ENCODE data around the gene HCAR2. TPM values are rescaled to one million over a fixed set of nuclear protein-coding genes. Genes with fewer than 3 reads are reported as not detected.

Gene HCAR2
- total and polyA plus RNA-seq, 2 of the 13 experiments (the other 11 are each of a cell fraction or from before 2014, with no cell fraction given) = 0.09 to 5.6 TPM

DNA sequence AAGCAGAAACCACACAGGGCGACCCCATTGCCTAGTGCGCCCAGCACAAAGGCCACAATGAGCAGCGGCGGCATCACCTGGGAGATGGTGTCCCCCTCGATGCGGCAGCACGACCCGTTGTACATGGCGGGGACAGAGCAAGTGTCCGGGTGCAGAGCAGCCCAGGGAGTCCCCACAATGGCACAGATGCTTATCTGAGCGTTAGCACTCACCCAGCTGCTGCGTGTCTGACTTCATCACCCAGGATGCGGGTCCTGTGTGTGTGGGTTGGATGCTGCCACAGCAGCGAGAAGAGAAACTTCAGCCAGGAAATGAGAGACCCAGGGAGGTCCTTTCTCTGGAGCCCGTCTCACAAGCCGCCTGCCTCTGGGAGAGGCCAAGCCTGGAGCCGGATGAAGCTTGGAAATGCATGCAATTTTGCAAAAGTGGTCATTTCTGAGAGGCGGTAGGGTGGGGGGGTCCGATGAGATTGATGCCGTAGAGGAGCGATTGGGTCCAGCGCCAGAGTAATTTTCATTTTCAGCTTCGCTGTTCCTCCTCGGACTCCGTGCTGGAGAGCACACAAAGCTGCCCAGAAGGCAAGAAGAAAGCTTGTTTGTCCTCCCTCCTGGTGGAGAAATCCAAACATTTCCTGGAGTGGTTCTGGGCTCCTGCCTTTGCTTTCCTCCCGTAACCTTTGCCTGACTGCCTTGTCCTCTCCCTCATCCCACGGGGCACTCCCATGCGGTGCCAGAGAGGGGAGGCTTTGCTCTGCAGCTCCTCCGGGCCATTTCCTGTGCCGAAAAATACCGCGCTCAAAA, 27.3 kb upstream of the HCAR2 start, which contains the start of gene HCAR1 (continued):
- TF ChIP-seq PRPF4 (IDR thresholded peaks at IDR 0.05; ENCODE audit: low read depth, low read length, poor library complexity, severe bottlenecking) = no peak
- TF ChIP-seq HES4 (CRISPR knock-in tag; IDR thresholded peaks at IDR 0.05; ENCODE audit: borderline replicate concordance) = 0 out of 2 replicates have a peak, but pooled peaks have one; percentile 44
- no peak for TF ChIP-seq REL (CRISPR knock-in tag; conservative IDR thresholded peaks at IDR 0.05)
- peak; percentile 34; the same call in 1 of the 2 replicates for TF ChIP-seq SALL1 (CRISPR knock-in tag; IDR thresholded peaks at IDR 0.05)
- no peak for TF ChIP-seq ZNF414 (CRISPR knock-in tag; IDR thresholded peaks at IDR 0.05)
- no peak for TF ChIP-seq SP140L (CRISPR knock-in tag; IDR thresholded peaks at IDR 0.05; ENCODE audit: borderline replicate concordance)
- no peak for TF ChIP-seq REPIN1 (CRISPR knock-in tag; IDR thresholded peaks at IDR 0.05; ENCODE audit: borderline replicate concordance, low read depth)
- no peak for TF ChIP-seq HOXD1 (CRISPR knock-in tag; IDR thresholded peaks at IDR 0.05)
- no peak for TF ChIP-seq ZBTB21 (CRISPR knock-in tag; IDR thresholded peaks at IDR 0.05)
- TF ChIP-seq ZSCAN9 (CRISPR knock-in tag; IDR thresholded peaks at IDR 0.05; ENCODE audit: borderline replicate concordance) = no peak
- no peak for TF ChIP-seq ZKSCAN8 (CRISPR knock-in tag; IDR thresholded peaks at IDR 0.05; ENCODE audit: borderline replicate concordance)
- no peak for TF ChIP-seq ZNF20 (CRISPR knock-in tag; IDR thresholded peaks at IDR 0.05)
- no peak for TF ChIP-seq EZH2 (conservative IDR thresholded peaks at IDR 0.05; ENCODE audit: low read depth, low read length)
- TF ChIP-seq DNMT1 (CRISPR knock-in tag; IDR thresholded peaks at IDR 0.05) = no peak
- no peak for TF ChIP-seq ZFYVE20 (CRISPR knock-in tag; IDR thresholded peaks at IDR 0.05; ENCODE audit: borderline replicate concordance, low read depth)
- TF ChIP-seq, protein P1, sequence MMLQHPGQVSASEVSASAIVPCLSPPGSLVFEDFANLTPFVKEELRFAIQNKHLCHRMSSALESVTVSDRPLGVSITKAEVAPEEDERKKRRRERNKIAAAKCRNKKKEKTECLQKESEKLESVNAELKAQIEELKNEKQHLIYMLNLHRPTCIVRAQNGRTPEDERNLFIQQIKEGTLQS (CRISPR knock-in tag; IDR thresholded peaks at IDR 0.05) = no peak
- TF ChIP-seq, protein P2, sequence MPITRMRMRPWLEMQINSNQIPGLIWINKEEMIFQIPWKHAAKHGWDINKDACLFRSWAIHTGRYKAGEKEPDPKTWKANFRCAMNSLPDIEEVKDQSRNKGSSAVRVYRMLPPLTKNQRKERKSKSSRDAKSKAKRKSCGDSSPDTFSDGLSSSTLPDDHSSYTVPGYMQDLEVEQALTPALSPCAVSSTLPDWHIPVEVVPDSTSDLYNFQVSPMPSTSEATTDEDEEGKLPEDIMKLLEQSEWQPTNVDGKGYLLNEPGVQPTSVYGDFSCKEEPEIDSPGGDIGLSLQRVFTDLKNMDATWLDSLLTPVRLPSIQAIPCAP (CRISPR knock-in tag; IDR thresholded peaks at IDR 0.05; ENCODE audit: low read depth) = no peak
- TF ChIP-seq KAT8 (CRISPR knock-in tag; IDR thresholded peaks at IDR 0.05) = no peak
- TF ChIP-seq REXO4 (CRISPR knock-in tag; IDR thresholded peaks at IDR 0.05; ENCODE audit: borderline replicate concordance) = no peak
- TF ChIP-seq FOXC1 (CRISPR knock-in tag; IDR thresholded peaks at IDR 0.05; ENCODE audit: borderline replicate concordance) = no peak
- TF ChIP-seq MLXIP (CRISPR knock-in tag; IDR thresholded peaks at IDR 0.05; ENCODE audit: borderline replicate concordance) = no peak
- TF ChIP-seq, protein P3, sequence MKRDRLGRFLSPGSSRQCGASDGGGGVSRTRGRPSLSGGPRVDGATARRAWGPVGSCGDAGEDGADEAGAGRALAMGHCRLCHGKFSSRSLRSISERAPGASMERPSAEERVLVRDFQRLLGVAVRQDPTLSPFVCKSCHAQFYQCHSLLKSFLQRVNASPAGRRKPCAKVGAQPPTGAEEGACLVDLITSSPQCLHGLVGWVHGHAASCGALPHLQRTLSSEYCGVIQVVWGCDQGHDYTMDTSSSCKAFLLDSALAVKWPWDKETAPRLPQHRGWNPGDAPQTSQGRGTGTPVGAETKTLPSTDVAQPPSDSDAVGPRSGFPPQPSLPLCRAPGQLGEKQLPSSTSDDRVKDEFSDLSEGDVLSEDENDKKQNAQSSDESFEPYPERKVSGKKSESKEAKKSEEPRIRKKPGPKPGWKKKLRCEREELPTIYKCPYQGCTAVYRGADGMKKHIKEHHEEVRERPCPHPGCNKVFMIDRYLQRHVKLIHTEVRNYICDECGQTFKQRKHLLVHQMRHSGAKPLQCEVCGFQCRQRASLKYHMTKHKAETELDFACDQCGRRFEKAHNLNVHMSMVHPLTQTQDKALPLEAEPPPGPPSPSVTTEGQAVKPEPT (CRISPR knock-in tag; IDR thresholded peaks at IDR 0.05; ENCODE audit: low read depth) = no peak
